GM12872 (cell line): ENCODE results near the gene RANBP3.

Experiments
- CTCF ChIP-seq: IDR thresholded peaks from 3 replicates; pipeline ENCODE4 v1.5.1; 2011; ENCODE audit warnings: low read depth, mild to moderate bottlenecking, low read length, moderate library complexity; ENCODE audit not compliant: insufficient read depth

The RANBP3 gene

GRCh38 chr19:5977785-5978605 is at the start of gene RANBP3:
RANBP3 (minus strand) TSS chr19:5978140; CDS start chr19:5978082, 58 bp downstream.
- no peak for TF ChIP-seq CTCF

- TF ChIP-seq CTCF: no peak
These were observed 48.7 kb upstream of the RANBP3 start for GRCh38 chr19:6026390-6027227.

- TF ChIP-seq CTCF: no peak
These were observed 46.0 kb upstream of the RANBP3 start for GRCh38 chr19:6023936-6024335.

- TF ChIP-seq CTCF: no peak
These were observed 45.2 kb upstream of the RANBP3 start for GRCh38 chr19:6023085-6023682.

GRCh38 chr19:6022570-6023064 is 44.7 kb upstream of the RANBP3 start:
- TF ChIP-seq CTCF: no peak

- peak; percentile 85 for TF ChIP-seq CTCF
These were observed 44.1 kb upstream of the RANBP3 start for GRCh38 chr19:6021878-6022569.
